GM12878 (cell line): ENCODE measurements around the gene ORM2. TPM values are rescaled to one million over a fixed set of nuclear protein-coding genes. Genes with fewer than 3 reads are reported as not detected.
"Not testable (repeated sequence)": the region's sequence is repeated elsewhere in the genome, so short reads cannot be mapped to it uniquely, and the experiment has no call there.

ENCODE experiments used
- ATAC-seq: fragments of 200-7000 bp; cut with Tn5 transposase; 3 replicates; pipeline ENCODE4 v1.9.1; 2020; ENCODE audit warnings: mild to moderate bottlenecking, moderate library complexity
- BruUV-seq: library from RNA; stranded (reverse); fragments of 400-500 nt; replicated peaks from 2 replicates; lab custom pipeline; 2021; lab: Mats Ljungman, UMichigan
- CTCF ChIA-PET: fragments of 300-600 bp; sonication (Branson Sonifier 250); formaldehyde crosslinking; extraction: SDS; loops from one replicate; lab custom pipeline; 2021; ENCODE audit warnings: inconsistent platforms; lab: Yijun Ruan, JAX
- POLR2A ChIA-PET: fragments of 350-600 bp; formaldehyde crosslinking; extraction: SDS; loops from one replicate; lab custom pipeline; 2021; ENCODE audit warnings: inconsistent platforms; lab: Charles Lee
- RAD21 ChIA-PET: fragments of 300-600 bp; sonication (Branson Sonifier 250); formaldehyde crosslinking; loops from one replicate; lab custom pipeline; 2023; ENCODE audit warnings: antibody characterized with exemption; ENCODE audit not compliant: unreplicated experiment; lab: Charles Lee
- SMC1A ChIA-PET: fragments of 300-600 bp; sonication (Branson Sonifier 250); formaldehyde crosslinking; loops from one replicate; lab custom pipeline; 2023; ENCODE audit not compliant: unreplicated experiment, uncharacterized antibody; lab: Charles Lee
- DNase-seq: peaks from one replicate; pipeline ENCODE4 v3.0.0-alpha.2; 2011; ENCODE audit warnings: low read depth, low spot score
- FAIRE-seq: peaks from 3 replicates; lab custom pipeline; 2011; peaks lifted over from hg19 to GRCh38; lab: Jason Lieb, UNC
- H2AFZ ChIP-seq: 2 replicates; pipeline ENCODE4 v1.6.0; 2011; ENCODE audit warnings: low read depth, low read length, control low read depth; ENCODE audit not compliant: control insufficient read depth
- H3K27ac ChIP-seq: 2 replicates; pipeline ENCODE4 v1.5.1; 2011; ENCODE audit warnings: control low read depth; ENCODE audit not compliant: control insufficient read depth, insufficient read depth
- H3K27me3 ChIP-seq, 2 experiments: replicated peaks in 1 of 2; 2 replicates each; pipeline versions ENCODE4 v1.6.0 to v1.6.1; 2011; ENCODE audit warnings: low read length in 1 of 2; ENCODE audit not compliant: control insufficient read depth in 2 of 2, insufficient read depth in 2 of 2
- H3K36me3 ChIP-seq, 2 experiments: 2 replicates each; pipeline ENCODE4 v1.5.1; 2011; ENCODE audit warnings: low read length in 1 of 2; ENCODE audit not compliant: control insufficient read depth in 2 of 2, insufficient read depth in 2 of 2
- H3K4me1 ChIP-seq: 2 replicates; pipeline ENCODE4 v1.6.1; 2011; ENCODE audit warnings: mild to moderate bottlenecking, low read length, moderate library complexity, mixed read lengths; ENCODE audit not compliant: control insufficient read depth, insufficient read depth
- H3K4me2 ChIP-seq: 2 replicates; pipeline ENCODE4 v1.6.0; 2011; ENCODE audit warnings: control low read depth; ENCODE audit not compliant: control insufficient read depth, insufficient read depth
- H3K4me3 ChIP-seq: fragments of 200-600 bp; sonication (generic); 2 replicates; pipeline ENCODE4 v1.5.1; 2016
- H3K79me2 ChIP-seq: 2 replicates; pipeline ENCODE4 v1.6.0; 2011; ENCODE audit warnings: low read length; ENCODE audit not compliant: control insufficient read depth, insufficient read depth
- H3K9ac ChIP-seq: 2 replicates; pipeline ENCODE4 v1.8.0; 2011; ENCODE audit warnings: low read length, control low read depth, mixed read lengths; ENCODE audit not compliant: control insufficient read depth, insufficient read depth
- H3K9me3 ChIP-seq: replicated peaks from 3 replicates; pipeline ENCODE4 v1.5.1; 2011; ENCODE audit warnings: mild to moderate bottlenecking, low read length; ENCODE audit not compliant: control insufficient read depth, insufficient read depth
- H4K20me1 ChIP-seq: 2 replicates; pipeline ENCODE4 v1.6.0; 2011; ENCODE audit not compliant: control insufficient read depth, insufficient read depth
- BHLHE40 ChIP-seq, 2 experiments: fragments of 450-650 bp in 1 of 2; IDR thresholded peaks; 2 replicates each; pipeline ENCODE4 v1.6.1; 2011 to 2017; ENCODE audit warnings: low read depth in 2 of 2, borderline replicate concordance in 1 of 2, improper control_type of control experiment in 1 of 2, low read length in 1 of 2, mild to moderate bottlenecking in 1 of 2
- CBX5 ChIP-seq: sonication (generic); IDR thresholded peaks from 2 replicates; pipeline ENCODE4 v1.6.1; 2016; ENCODE audit warnings: low read depth, moderate library complexity, mild to moderate bottlenecking, inconsistent platforms
- CHD1 ChIP-seq: IDR thresholded peaks from 2 replicates; pipeline ENCODE4 v1.6.1; 2012; ENCODE audit warnings: low read depth, low read length, improper control_type of control experiment
- CHD4 ChIP-seq: fragments of 200-600 bp; sonication (generic); IDR thresholded peaks from 2 replicates; pipeline ENCODE4 v1.6.1; 2016; ENCODE audit warnings: mild to moderate bottlenecking
- GATAD2B ChIP-seq: fragments of 450-650 bp; conservative IDR thresholded peaks from 2 replicates; pipeline ENCODE4 v1.6.1; 2017; ENCODE audit warnings: low read depth, mild to moderate bottlenecking, moderate library complexity
- MXI1 ChIP-seq: fragments of 150-350 bp; IDR thresholded peaks from 2 replicates; pipeline ENCODE4 v1.6.1; 2011; ENCODE audit warnings: low read depth, mild to moderate bottlenecking, inconsistent platforms, low read length, improper control_type of control experiment
- NR2F1 ChIP-seq: fragments of 450-650 bp; conservative IDR thresholded peaks from 2 replicates; pipeline ENCODE4 v1.6.1; 2017; ENCODE audit warnings: mild to moderate bottlenecking
- PML ChIP-seq: IDR thresholded peaks from 2 replicates; pipeline ENCODE4 v1.6.1; 2012; ENCODE audit warnings: low read length, inconsistent platforms
- SP1 ChIP-seq: IDR thresholded peaks from one replicate; pipeline ENCODE4 v1.6.1; 2011; ENCODE audit warnings: low read depth, low read length
- SUZ12 ChIP-seq: fragments of 200-600 bp; sonication (generic); IDR thresholded peaks from one replicate; pipeline ENCODE4 v1.6.1; 2018; ENCODE audit warnings: antibody characterized with exemption, mild to moderate bottlenecking; ENCODE audit not compliant: unreplicated experiment
- ZNF207 ChIP-seq: fragments of 450-650 bp; IDR thresholded peaks from 2 replicates; pipeline ENCODE4 v1.6.1; 2014; ENCODE audit warnings: antibody characterized with exemption, mild to moderate bottlenecking, borderline replicate concordance
- ZNF622 ChIP-seq: fragments of 450-650 bp; IDR thresholded peaks from 2 replicates; pipeline ENCODE4 v1.6.1; 2017; ENCODE audit warnings: mild to moderate bottlenecking, inconsistent platforms
- WGBS: methylation state at CpG from one replicate; pipeline ENCODE4 v1.1.6; 2016; ENCODE audit warnings: low lambda C conversion rate; ENCODE audit not compliant: insufficient replicate concordance, insufficient coverage; ENCODE audit errors: missing lambda C conversion rate; 5-methylcytosine and 5-hydroxymethylcytosine counted together
- in situ Hi-C: fragments of 300-500 bp; cut with MboI; formaldehyde crosslinking; loops from 9 replicates; pipeline ENCODE4 v1.14.3; 2018; ENCODE audit warnings: mixed read lengths
- intact Hi-C: fragments of 100-400 bp; cut with micrococcal nuclease; formaldehyde crosslinking; loops from one replicate; pipeline ENCODE4 v1.14.2; 2022; ENCODE audit not compliant: unreplicated experiment
- polyA plus RNA-seq, 11 experiments: library from polyadenylated mRNA; depleted of rRNA in 4 of 11; unstranded in 6 of 11; stranded (reverse) in 5 of 11; fragments of >200 nt; fragmentation: Nextera tagmentation in 4 of 11; fragmentation: Illumina TruSeq in 1 of 11; extraction: Ambion mirVana in 4 of 11; extraction: Trizol in 1 of 11; gene quantifications; 1 replicate in 1 of 11; 2 replicates in 10 of 11; pipeline versions ENCODE4 v1.2.1 to v1.2.3, GENCODE V29; 2011 to 2016; ENCODE audit warnings: inconsistent platforms in 2 of 11, missing spikeins in 2 of 11, low read depth in 1 of 11
- total RNA-seq, 4 experiments: library from RNA; depleted of rRNA in 3 of 4; stranded (reverse); fragments of >200 nt in 3 of 4; fragmentation: Illumina TruSeq in 1 of 4; extraction: Trizol in 1 of 4; gene quantifications; 2 replicates each; pipeline versions ENCODE4 v1.2.1 to v1.2.3, GENCODE V29; 2013 to 2021
- TF ChIP-seq, protein P1 (sequence below): IDR thresholded peaks from 2 replicates; pipeline ENCODE4 v1.6.1; 2012; ENCODE audit warnings: low read depth, low read length, improper control_type of control experiment
- TF ChIP-seq, protein P2 (sequence below): IDR thresholded peaks from 2 replicates; pipeline ENCODE4 v1.6.1; 2011; ENCODE audit warnings: low read depth, mild to moderate bottlenecking, low read length, moderate library complexity, borderline replicate concordance; ENCODE audit errors: extremely low read depth
- TF ChIP-seq, protein P3 (sequence below): fragments of 450-650 bp; IDR thresholded peaks from 2 replicates; pipeline ENCODE4 v1.6.1; 2014; ENCODE audit warnings: mild to moderate bottlenecking

The ORM2 gene
- total and polyA plus RNA-seq, 10 of the 15 experiments (the other 5 are each of a cell fraction or from before 2014, with no cell fraction given), result 0.64 TPM; not detected in 9

DNA sequence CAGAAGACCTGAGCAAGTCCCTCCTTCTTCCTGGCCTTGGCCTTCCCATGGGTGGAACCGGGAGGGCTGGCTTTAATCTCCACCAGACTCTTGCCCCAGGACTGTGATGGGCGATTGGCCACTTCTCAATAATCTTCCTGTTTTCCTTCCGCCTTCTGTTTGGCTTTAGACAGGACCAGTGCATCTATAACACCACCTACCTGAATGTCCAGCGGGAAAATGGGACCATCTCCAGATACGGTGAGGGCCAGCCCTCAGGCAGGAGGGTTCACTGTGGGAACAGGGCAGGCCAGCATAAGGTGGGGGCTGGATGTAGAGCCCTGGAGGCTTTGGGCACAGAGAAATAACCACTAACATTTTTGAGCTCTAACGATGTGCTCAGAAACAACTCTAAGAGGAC, 5.8 kb upstream of the ORM2 start:
- H3K9ac ChIP-seq, H2AFZ ChIP-seq, FAIRE-seq, in situ Hi-C loops, CTCF ChIA-PET, H3K4me1 ChIP-seq, ATAC-seq, H3K9me3 ChIP-seq, RAD21 ChIA-PET, intact Hi-C loops, BruUV-seq, H4K20me1 ChIP-seq, SMC1A ChIA-PET, H3K36me3 ChIP-seq, H3K27me3 ChIP-seq, POLR2A ChIA-PET, H3K4me3 ChIP-seq, DNase-seq, H3K79me2 ChIP-seq, H3K4me2 ChIP-seq, H3K27ac ChIP-seq: not testable (repeated sequence)
- WGBS, result 25% methylated on average over 6 of the region's 6 CpGs

DNA sequence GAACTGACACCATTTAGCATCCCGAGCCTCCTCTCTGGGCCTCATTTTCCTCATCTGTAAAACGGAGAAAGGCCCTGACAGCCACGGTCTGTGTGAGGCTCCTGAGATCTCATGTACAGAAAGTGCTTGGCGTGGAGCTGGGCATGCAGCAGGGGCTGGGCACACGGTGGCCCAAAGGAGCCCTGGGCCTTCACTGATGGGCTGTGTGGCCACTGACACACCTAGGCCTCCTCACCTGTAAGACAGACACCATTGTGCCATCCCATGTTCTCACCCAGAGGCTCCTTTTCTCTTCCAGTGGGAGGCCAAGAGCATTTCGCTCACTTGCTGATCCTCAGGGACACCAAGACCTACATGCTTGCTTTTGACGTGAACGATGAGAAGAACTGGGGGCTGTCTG, 5.2 kb upstream of the ORM2 start:
- 35% methylated on average over 8 of the region's 8 CpGs for WGBS
- no peak overlapping the region for H2AFZ ChIP-seq
- H3K4me3 ChIP-seq, result no peak overlapping the region
- no TSS peak for BruUV-seq
- in situ Hi-C loops, result no loop called here
- H4K20me1 ChIP-seq, result no peaks in the 10 kb centered on the region
- TF ChIP-seq NR2F1 (no peak), SUZ12 (no peak), ZNF207 (no peak), CBX5 (no peak), MXI1 (no peak), ZNF622 (no peak), GATAD2B (no peak), SP1 (no peak), CHD4 (no peak), PML (no peak), CHD1 (no peak), BHLHE40 (IDR thresholded peaks at IDR 0.05; ENCODE audit: borderline replicate concordance in 1 of 2, low read depth in 2 of 2, low read length in 1 of 2) (no peak)
- TF ChIP-seq, protein P1, sequence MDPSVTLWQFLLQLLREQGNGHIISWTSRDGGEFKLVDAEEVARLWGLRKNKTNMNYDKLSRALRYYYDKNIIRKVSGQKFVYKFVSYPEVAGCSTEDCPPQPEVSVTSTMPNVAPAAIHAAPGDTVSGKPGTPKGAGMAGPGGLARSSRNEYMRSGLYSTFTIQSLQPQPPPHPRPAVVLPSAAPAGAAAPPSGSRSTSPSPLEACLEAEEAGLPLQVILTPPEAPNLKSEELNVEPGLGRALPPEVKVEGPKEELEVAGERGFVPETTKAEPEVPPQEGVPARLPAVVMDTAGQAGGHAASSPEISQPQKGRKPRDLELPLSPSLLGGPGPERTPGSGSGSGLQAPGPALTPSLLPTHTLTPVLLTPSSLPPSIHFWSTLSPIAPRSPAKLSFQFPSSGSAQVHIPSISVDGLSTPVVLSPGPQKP, result no peak
- TF ChIP-seq, protein P2, sequence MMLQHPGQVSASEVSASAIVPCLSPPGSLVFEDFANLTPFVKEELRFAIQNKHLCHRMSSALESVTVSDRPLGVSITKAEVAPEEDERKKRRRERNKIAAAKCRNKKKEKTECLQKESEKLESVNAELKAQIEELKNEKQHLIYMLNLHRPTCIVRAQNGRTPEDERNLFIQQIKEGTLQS, result no peak
- TF ChIP-seq, protein P3, sequence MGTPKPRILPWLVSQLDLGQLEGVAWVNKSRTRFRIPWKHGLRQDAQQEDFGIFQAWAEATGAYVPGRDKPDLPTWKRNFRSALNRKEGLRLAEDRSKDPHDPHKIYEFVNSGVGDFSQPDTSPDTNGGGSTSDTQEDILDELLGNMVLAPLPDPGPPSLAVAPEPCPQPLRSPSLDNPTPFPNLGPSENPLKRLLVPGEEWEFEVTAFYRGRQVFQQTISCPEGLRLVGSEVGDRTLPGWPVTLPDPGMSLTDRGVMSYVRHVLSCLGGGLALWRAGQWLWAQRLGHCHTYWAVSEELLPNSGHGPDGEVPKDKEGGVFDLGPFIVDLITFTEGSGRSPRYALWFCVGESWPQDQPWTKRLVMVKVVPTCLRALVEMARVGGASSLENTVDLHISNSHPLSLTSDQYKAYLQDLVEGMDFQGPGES, result no peak
- RAD21 ChIA-PET, result no interaction called here
- H3K36me3 ChIP-seq, result no peaks in the 10 kb centered on the region
- DNase-seq, result no peak
- intact Hi-C loops, result no loop called here
- H3K27me3 ChIP-seq, result no peaks in the 10 kb centered on the region
- H3K4me1 ChIP-seq, result no peaks in the 10 kb centered on the region
- H3K4me2 ChIP-seq, result no peak overlapping the region
- no peak overlapping the region for H3K9ac ChIP-seq
- H3K79me2 ChIP-seq, result no peaks in the 10 kb centered on the region
- no peak for ATAC-seq
- SMC1A ChIA-PET, result no interaction called here
- no peak for FAIRE-seq
- CTCF ChIA-PET, result no interaction called here
- H3K9me3 ChIP-seq, result no peaks in the 10 kb centered on the region; the same call in 2 of the 3 replicates
- POLR2A ChIA-PET, result no interaction called here
- no peak overlapping the region for H3K27ac ChIP-seq
